Gastroesophageal sphincter (tissue), 3 donors: ENCODE data around the gene PANK4.

Experiments
- CTCF ChIP-seq, 4 experiments: fragments of 200-600 bp in 2 of 4; fragments of 450-650 bp in 2 of 4; sonication (generic) in 1 of 4; IDR thresholded peaks; one replicate each; pipeline ENCODE4 v1.5.1; 2017 to 2019; ENCODE audit warnings: antibody characterized with exemption in 4 of 4, mild to moderate bottlenecking in 2 of 4, moderate library complexity in 2 of 4
- EP300 ChIP-seq: sonication (generic); formaldehyde crosslinking; IDR thresholded peaks from one replicate; pipeline ENCODE4 v1.6.1; 2017; ENCODE audit warnings: antibody characterized with exemption, mild to moderate bottlenecking

- TF ChIP-seq CTCF (IDR thresholded peaks at IDR 0.05), result no peak
- no peak for TF ChIP-seq EP300
Observed at GRCh38 chr1:2544875-2545640, 18.7 kb upstream of the PANK4 start.
